Activated CD8-positive, alpha-beta memory T cell treated with anti-CD3 and anti-CD28 coated beads for 24 hours (primary cell): ENCODE results near the gene FBLN5.
"Not testable (repeated sequence)": the region's sequence is repeated elsewhere in the genome, so short reads cannot be mapped to it uniquely, and the experiment has no call there.

Experiments used
- DNase-seq: peaks from one replicate; pipeline ENCODE4 v3.0.0-alpha.2; 2020

Gene FBLN5

DNA sequence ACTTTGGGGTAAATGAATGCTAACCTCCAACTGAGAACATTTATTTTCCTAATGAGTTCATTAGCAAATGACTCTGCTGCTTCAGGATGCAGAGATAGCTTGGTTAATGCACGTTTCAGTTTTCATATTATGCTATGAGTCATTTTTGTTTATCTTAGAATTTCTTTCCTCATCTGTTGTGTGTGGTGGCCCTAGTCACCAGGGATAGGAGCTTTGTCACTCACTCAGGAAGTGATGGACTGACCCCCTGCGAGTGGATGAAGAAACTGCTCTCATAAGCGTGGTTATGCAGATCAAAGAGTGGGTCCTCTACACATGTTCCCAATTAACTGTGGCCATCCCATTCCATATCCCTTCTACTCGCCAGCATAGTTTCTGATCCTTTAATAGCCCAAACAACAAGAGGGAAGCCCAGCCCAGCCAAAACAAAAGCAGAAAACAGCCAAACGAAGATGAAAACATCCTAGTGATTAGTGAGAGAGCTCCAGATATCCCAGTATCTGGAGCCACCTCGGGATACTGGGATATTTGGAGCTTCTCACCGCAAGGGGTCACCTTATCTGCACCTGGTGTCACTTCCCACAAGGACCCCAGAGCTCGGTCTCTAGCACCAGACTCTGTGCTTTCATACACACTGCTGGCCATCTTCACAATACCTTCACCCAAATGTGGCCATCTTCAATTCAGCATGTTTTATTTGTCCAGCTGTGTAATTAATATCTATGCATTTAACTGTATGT, 88.8 kb downstream of the FBLN5 start:
- no peak for DNase-seq

DNA sequence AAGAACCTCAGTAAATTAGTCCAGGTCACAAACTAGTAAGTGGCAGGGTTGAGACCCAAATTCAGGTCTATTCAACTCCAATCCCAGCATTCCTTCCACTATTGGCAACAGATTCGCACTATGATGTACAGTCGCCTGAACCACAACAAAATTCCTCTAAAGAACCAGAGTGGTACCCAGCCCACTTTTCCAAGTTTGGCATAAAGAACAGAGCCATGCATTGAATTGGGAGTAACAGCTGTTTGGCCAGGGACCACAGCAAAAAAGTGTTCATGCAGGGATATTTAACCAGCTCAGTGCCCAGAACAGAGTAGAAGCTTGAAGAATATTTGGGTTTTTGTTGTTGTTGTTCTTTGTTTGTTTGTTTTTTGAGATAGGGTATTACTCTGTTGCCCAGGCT, 89.9 kb downstream of the FBLN5 start:
- no peak for DNase-seq

GRCh38 chr14:91854327-91854934, 93.1 kb downstream of the FBLN5 start:
- DNase-seq, result no peak

DNA sequence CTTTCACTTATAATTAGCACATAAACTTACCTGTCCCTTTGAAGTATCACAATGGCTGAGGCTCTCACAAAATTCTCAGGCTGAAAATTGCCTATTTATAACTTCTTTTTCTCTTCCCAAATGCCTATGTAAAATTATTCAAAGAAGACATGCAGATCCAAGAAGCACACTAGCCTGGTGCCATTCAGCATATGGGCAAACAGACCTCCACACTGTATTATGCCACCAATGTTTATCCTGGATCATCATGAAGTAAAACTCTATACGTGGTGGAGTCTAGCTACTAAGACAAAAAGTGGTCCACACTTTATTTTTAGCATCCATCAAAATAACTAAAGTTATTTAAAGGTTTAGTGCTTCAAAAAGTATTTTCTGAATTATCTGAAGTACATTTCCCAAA, 95.9 kb downstream of the FBLN5 start:
- DNase-seq, result no peak

DNA sequence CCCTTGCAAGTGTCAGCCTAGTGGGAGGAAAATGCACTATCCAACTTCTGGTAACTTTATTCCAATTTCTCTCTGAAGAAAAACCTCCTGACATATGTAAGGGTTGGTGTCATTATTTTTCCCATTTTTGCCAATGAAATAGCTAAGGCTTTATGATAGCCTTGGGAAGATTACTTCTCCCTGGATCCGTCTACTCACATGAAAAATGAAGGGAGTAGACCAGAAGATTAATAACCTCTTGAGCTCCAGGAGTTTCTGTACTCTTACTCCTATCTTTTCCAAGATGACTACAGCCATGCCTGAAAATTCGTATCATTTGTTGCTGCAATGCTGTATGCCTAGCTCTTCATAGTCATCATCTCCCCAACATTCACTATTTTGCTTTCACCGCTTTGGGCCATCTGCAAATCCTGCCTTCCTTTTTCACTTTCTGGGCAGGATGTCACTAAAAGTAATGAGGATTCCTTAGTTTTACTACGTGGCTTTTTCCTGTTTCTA, 98.9 kb downstream of the FBLN5 start:
- DNase-seq, result no peak

GRCh38 chr14:91847693-91848092, 99.8 kb downstream of the FBLN5 start:
- DNase-seq, result no peak

DNA sequence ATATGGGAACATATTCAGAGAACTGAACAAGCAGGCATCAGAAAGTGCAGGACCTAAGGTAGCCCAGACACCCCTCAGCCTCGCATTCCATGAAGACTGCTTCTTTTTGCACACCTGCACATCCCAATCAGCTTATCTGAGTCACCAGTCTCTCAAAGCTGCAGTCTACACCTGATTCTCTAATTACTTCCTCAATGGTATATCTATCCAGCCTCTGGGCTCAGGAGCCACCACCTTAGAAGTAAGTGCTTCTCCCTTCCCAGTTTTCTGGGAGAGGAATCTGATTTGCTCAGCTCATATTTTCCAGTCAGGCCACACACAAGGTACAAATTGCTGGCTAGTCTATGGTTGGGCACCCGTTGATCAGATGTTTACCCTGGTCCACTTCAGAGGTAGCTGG, 101.8 kb downstream of the FBLN5 start:
- DNase-seq, result no peak

- not testable (repeated sequence) for DNase-seq
These were observed 102.4 kb downstream of the FBLN5 start for GRCh38 chr14:91845056-91845455.

DNA sequence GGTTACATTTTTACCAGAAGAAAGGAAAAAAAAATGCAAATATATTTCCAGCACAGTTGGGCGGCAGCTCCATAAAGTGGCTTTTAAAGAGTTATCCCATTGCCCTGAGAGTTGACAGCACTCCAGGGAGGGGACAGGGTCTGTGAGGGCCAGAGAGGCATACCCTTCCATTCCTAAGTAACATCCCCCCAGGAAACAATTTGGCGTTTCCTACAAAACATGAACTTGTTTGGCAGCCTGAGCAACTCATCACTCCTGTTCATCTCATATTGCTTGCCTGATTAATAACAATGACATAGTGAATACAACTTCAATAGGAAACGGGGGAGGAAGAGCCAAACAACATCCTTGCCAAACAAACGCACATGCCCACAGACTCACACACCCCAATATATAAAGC, 103.5 kb downstream of the FBLN5 start:
- no peak for DNase-seq

GRCh38 chr14:91843437-91843836, 104.1 kb downstream of the FBLN5 start:
- no peak for DNase-seq

DNA sequence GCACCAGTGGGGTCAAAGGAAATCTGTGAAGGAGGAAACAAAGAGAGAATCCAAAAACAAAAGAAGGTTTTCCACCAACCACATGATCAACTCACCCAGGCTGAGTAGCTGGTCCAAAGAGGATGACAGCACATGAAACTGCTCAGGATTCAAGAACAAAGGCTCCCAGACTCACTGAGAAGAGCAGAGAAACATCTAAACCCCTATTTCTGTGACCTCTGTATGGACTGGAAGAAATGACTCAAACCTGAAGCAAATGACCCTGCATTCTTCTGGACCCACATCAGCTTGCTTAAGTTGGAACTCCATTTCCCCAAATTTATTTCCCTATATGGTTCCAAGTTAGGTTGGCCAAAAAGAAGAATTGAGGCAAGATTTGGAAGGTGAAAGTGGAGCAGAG, 106.4 kb downstream of the FBLN5 start:
- no peak for DNase-seq

- no peak for DNase-seq
These were observed 107.7 kb downstream of the FBLN5 start for GRCh38 chr14:91839749-91840148.

- no peak for DNase-seq
These were observed 110.4 kb downstream of the FBLN5 start for GRCh38 chr14:91837076-91837475.

DNA sequence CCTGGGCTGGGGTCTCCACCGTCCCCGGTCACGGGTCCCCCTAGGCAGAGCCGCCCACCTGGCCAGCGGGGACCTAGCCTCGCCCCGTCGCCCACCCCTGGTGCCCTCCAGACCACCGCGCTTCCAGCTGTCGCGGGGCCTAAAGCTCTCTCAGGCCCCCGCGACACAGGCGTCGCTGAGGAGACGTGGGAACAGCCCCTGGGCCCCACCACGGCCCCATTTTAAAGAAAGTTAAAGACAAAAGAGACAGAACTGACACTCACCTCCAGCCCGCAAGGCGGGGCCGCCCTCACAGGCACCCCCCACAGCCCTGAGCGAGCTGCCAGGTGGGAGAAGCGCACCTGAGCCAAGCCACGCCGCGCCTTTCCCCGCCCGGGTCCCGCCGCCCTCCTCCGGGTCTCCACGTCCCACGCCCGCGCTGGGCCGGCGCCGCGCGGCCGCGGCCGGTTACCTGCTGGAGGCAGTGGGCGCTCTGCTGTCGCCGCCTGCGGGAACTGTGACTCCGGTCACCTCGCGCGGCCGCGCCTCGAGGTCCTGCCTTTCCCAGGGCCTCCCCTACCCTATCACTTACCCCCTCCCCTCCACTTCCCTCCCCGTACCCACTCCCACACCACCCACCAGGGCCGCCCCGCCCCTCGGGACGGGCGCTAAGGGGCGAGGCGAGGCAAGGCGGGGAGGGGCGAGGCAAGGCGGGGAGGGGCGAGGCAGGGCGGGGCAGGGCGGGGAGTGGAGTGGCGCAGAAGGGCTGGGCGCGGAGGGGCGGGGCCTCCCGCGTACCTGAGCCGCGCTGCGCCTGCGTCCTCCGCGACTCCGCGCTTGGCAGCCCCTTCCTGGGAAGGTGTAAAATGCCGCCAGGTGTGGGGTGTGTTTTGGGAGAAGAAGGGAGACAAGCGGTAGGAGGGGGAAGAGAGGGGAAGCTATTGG, 111.3 kb downstream of the FBLN5 start:
- peak; percentile 89 for DNase-seq

- DNase-seq, result no peak
These were observed 112.1 kb downstream of the FBLN5 start for GRCh38 chr14:91835197-91835919.

- no peak for DNase-seq
These were observed 112.9 kb downstream of the FBLN5 start for GRCh38 chr14:91834571-91834970.

DNA sequence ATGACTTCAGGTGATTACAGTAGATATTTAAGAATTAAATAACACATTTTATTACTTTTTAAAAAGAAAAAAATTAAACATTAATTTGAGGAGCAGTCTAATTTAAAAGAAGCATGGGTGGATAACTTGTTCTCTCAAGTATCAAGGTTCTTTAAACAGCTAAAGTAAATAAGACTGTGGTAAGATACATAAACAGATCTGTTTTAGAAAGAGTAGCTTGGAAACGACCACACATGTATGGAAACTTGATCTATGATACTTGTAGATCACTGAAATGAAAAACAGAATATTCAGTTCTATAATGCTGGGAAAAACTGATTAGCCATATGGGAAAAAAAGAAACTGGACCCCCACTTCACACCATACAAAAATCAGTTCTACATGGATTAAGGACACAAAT, 116.2 kb downstream of the FBLN5 start:
- DNase-seq, result no peak

DNA sequence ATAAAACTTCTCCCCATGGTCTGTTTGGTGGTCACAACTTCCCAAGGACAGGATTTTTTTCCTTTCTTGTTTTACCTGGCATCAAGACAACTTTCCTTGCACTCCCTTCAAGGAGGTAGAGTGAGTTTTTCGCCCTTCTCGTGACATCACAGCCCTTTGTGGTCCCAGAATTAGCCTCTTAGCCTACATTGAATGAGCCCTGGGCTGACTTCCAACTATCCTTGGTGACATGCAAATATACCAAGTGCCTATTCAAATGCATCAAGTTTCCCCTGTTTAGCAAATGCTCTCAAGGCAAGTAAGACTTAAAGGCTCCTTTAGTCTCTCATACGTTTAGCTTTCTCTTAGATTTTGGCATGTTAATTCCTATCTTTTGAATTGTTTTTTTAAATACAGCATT, 116.7 kb downstream of the FBLN5 start:
- DNase-seq, result no peak

- no peak for DNase-seq
These were observed 118.0 kb downstream of the FBLN5 start for GRCh38 chr14:91829511-91829910.

GRCh38 chr14:91827746-91828145, 119.7 kb downstream of the FBLN5 start:
- no peak for DNase-seq
